Measurements from ENCODE around the gene GPRIN2. TPM values are rescaled to one million over a fixed set of nuclear protein-coding genes. Genes with fewer than 3 reads are reported as not detected.

The GPRIN2 gene
- polyA plus RNA-seq, 1 donor, result 10.3 TPM

DNA sequence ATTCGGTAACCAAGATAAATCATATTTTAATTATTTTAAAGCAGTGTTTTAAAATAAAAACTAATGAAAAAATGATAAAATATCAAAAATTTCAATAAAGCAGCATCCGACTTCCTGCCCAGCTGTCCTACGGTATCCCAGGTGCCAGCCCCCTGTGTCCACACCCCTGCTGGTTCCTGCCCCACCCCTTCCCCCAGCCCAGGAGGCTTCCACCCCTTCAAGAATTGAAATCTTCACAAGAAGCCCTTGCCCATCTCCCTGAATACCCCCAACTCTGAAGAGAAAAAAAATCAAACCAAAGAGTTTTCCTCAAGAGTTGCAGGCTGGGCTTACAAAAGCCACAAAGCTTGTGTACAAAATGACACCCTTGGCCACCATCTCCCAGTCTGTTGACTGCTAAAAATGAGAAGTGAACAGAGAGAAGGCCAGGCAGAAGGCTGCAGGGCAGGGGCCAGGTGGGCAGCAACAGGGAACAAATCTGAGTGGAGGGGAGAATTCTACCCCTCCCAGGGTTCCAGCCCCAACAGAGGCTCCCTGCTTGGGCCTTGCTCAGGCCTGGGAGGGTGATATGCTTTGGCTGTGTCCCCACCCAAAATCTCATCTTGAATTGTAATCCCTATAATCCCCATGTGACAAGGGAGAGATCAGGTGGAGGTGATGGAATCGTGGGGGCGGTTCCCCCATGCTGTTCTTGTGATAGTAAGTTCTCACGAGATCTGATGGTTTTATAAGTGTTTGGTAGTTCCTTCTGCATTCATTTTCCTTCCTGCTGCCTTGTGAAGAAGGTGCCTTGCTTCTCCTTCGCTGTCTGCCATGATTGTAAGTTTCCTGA, 14.5 kb downstream of the GPRIN2 start:
- whole genome bisulfite sequencing (ENCODE audit: insufficient coverage, low lambda C conversion rate), result 84% methylated on average over 5 of the region's 7 CpGs
- H3K27ac ChIP-seq (ENCODE audit: low read length), result no peak overlapping the region
- no peaks in the 10 kb centered on the region for H3K9me3 ChIP-seq (ENCODE audit: control insufficient read depth, low read depth, low read length)
- H3K4me1 ChIP-seq (ENCODE audit: control insufficient read depth, insufficient read depth, low read length), result peaks cover 22% of the 10 kb centered on the region
- H3K36me3 ChIP-seq (ENCODE audit: control insufficient read depth, insufficient read depth, low read length), result no peaks in the 10 kb centered on the region
- H3K4me3 ChIP-seq (ENCODE audit: low read length), result no peak overlapping the region
- no peaks in the 10 kb centered on the region for H3K27me3 ChIP-seq (ENCODE audit: control insufficient read depth, insufficient read depth, low read length)
- DNase-seq, result no peak

DNA sequence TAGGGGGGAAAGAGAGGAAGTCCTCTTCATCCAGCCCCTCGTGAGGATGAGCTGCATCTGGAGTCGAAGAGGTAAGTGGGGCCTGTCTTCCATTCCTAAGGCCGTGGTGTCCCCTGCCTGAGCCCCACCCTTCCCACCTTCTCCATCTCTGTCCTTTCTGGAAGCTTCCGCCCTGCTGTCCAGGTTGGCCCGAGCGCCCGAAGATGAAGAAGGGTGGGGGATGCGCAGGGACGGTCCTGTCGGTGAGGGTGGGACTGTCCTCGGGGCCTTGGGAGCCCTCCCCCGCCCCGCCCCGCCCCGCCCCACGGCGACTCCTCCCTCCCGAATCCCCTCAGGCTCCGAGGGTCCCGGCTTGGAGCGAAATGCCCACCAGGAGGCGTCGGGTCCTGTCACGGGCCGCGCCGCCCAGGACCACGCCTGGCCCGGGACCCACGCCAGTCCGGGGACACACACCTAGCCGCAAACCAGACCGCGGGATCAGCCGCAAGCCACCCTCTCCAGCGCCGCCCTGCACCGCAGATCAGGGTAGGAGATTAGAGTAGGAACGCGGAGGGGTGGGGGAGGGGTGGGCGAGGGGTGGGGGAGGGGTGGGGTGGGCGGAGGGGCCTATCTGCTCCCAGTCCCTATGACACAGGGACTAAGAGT, 15.3 kb downstream of the GPRIN2 start:
- H3K4me3 ChIP-seq (ENCODE audit: low read length), result peak overlapping the region; percentile 33
- no peaks in the 10 kb centered on the region for H3K9me3 ChIP-seq (ENCODE audit: control insufficient read depth, low read depth, low read length)
- H3K27ac ChIP-seq (ENCODE audit: low read length), result peak overlapping the region; percentile 79
- no peaks in the 10 kb centered on the region for H3K36me3 ChIP-seq (ENCODE audit: control insufficient read depth, insufficient read depth, low read length)
- H3K27me3 ChIP-seq (ENCODE audit: control insufficient read depth, insufficient read depth, low read length), result no peaks in the 10 kb centered on the region
- peaks cover 22% of the 10 kb centered on the region for H3K4me1 ChIP-seq (ENCODE audit: control insufficient read depth, insufficient read depth, low read length)
- peak in 1 of 2 donors; percentile 64 for DNase-seq
- no CpG with 5 or more reads among the region's 42 CpGs for WGBS (ENCODE audit: insufficient coverage, low lambda C conversion rate)

DNA sequence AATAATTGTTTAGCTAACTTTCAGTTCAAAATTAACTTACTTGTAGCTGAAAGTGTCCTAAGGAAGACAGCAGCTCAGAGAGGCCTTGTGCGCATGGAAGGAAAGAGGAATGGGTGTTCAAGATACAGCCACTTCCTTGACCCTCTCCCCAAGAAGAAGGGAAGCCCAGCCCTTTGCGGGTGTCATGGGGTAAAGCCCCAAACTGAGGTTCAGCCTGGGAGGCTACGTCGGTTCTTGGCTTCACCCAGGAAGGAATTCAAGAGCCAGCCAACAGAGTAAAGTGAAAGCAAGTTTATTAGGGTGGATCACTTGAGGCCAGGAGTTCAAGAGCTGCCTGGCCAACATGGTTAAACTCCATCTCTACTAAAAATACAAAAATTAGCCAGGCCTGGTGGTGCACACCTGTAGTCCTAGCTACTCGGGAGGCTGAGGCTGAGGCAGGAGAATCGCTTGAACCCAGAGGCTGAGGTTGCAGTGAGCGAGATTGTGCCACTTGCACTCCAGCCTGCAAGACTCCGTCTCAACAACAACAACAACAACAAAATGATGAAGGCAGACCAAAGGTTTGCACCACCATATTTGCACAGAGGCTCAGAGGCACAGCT, 15.9 kb downstream of the GPRIN2 start:
- Histone ChIP-seq H3K4me3 (ENCODE audit: low read length) (peak overlapping the region; percentile 33), H3K36me3 (ENCODE audit: control insufficient read depth, insufficient read depth, low read length) (no peaks in the 10 kb centered on the region), H3K9me3 (ENCODE audit: control insufficient read depth, low read depth, low read length) (no peaks in the 10 kb centered on the region), H3K27ac (ENCODE audit: low read length) (peak overlapping the region; percentile 79), H3K27me3 (ENCODE audit: control insufficient read depth, insufficient read depth, low read length) (no peaks in the 10 kb centered on the region), H3K4me1 (ENCODE audit: control insufficient read depth, insufficient read depth, low read length) (peaks cover 22% of the 10 kb centered on the region)
- 98% methylated on average over 7 of the region's 8 CpGs for WGBS (ENCODE audit: insufficient coverage, low lambda C conversion rate)
- no peak for DNase-seq

- H3K27ac ChIP-seq (ENCODE audit: low read length), result peak overlapping the region; percentile 79
- WGBS (ENCODE audit: insufficient coverage, low lambda C conversion rate), result 16% methylated on average over 8 of the region's 14 CpGs
Observed at GRCh38 chr10:46539596-46540411, 16.7 kb downstream of the GPRIN2 start.

DNA sequence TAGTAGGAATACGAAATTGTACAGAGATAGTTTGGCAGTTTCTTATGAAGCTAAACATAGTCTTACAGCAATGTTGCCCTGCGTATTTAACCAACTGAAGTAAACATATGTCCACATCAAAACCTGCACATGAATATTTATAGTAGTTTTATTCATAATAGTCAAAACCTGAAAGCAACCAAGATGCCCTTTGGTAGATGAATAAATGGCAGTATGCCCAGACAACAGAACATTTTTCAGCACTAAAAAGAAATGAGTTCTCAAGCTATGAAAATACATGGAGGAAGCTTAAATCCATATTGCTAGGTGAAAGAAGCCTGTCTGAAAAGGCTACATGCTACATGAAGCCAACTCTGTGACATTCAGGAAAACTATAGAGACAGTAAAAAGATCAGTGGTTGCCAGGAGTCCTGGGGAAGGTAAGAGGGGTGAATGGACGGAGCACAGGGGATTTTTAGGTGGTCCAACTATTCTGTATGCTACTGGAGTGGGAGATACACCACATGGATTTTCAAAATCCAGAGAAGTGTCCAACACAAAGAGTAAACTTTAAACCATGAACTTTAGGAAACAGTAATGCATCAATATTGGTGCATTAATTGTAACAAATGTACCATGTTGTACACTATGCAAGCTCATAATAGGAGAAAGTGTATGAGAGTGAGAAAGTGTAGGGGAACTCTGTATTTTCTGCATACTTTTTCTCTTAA, 17.6 kb downstream of the GPRIN2 start:
- H3K4me3 ChIP-seq (ENCODE audit: low read length), result no peak overlapping the region
- no peak for DNase-seq
- 94% methylated on average over 3 of the region's 3 CpGs for WGBS (ENCODE audit: insufficient coverage, low lambda C conversion rate)
- H3K4me1 ChIP-seq (ENCODE audit: control insufficient read depth, insufficient read depth, low read length), result peaks cover 22% of the 10 kb centered on the region
- H3K27ac ChIP-seq (ENCODE audit: low read length), result peak overlapping the region; percentile 79
- no peaks in the 10 kb centered on the region for H3K27me3 ChIP-seq (ENCODE audit: control insufficient read depth, insufficient read depth, low read length)
- no peaks in the 10 kb centered on the region for H3K36me3 ChIP-seq (ENCODE audit: control insufficient read depth, insufficient read depth, low read length)
- H3K9me3 ChIP-seq (ENCODE audit: control insufficient read depth, low read depth, low read length), result no peaks in the 10 kb centered on the region

More at GRCh38 chr10:46539596-46540411, 16.7 kb downstream of the GPRIN2 start:
- peaks cover 22% of the 10 kb centered on the region for H3K4me1 ChIP-seq (ENCODE audit: control insufficient read depth, insufficient read depth, low read length)
- DNase-seq, result peak; percentile 86 to 97
- no peaks in the 10 kb centered on the region for H3K36me3 ChIP-seq (ENCODE audit: control insufficient read depth, insufficient read depth, low read length)
- H3K27me3 ChIP-seq (ENCODE audit: control insufficient read depth, insufficient read depth, low read length), result no peaks in the 10 kb centered on the region
- no peaks in the 10 kb centered on the region for H3K9me3 ChIP-seq (ENCODE audit: control insufficient read depth, low read depth, low read length)
- no peak overlapping the region for H3K4me3 ChIP-seq (ENCODE audit: low read length)

- no peak for DNase-seq
Observed at GRCh38 chr10:46538155-46538554, 18.3 kb downstream of the GPRIN2 start.

GRCh38 chr10:46537309-46537708, 19.1 kb downstream of the GPRIN2 start:
- Histone ChIP-seq H3K36me3 (ENCODE audit: control insufficient read depth, insufficient read depth, low read length) (no peaks in the 10 kb centered on the region), H3K27me3 (ENCODE audit: control insufficient read depth, insufficient read depth, low read length) (no peaks in the 10 kb centered on the region), H3K27ac (ENCODE audit: low read length) (no peak overlapping the region), H3K9me3 (ENCODE audit: control insufficient read depth, low read depth, low read length) (no peaks in the 10 kb centered on the region), H3K4me3 (ENCODE audit: low read length) (no peak overlapping the region), H3K4me1 (ENCODE audit: control insufficient read depth, insufficient read depth, low read length) (peaks cover 22% of the 10 kb centered on the region)
- WGBS (ENCODE audit: insufficient coverage, low lambda C conversion rate), result 94% methylated on average over 2 of the region's 5 CpGs
- no peak for DNase-seq

More at GRCh38 chr10:46538155-46538554, 18.3 kb downstream of the GPRIN2 start:
- Histone ChIP-seq H3K27me3 (ENCODE audit: control insufficient read depth, insufficient read depth, low read length) (no peaks in the 10 kb centered on the region), H3K4me1 (ENCODE audit: control insufficient read depth, insufficient read depth, low read length) (peaks cover 22% of the 10 kb centered on the region), H3K27ac (ENCODE audit: low read length) (no peak overlapping the region), H3K4me3 (ENCODE audit: low read length) (no peak overlapping the region), H3K36me3 (ENCODE audit: control insufficient read depth, insufficient read depth, low read length) (no peaks in the 10 kb centered on the region), H3K9me3 (ENCODE audit: control insufficient read depth, low read depth, low read length) (no peaks in the 10 kb centered on the region)
- WGBS (ENCODE audit: insufficient coverage, low lambda C conversion rate), result 100% methylated on average over 5 of the region's 5 CpGs

GRCh38 chr10:46536781-46537180, 19.7 kb downstream of the GPRIN2 start:
- 80% methylated on average over 1 of the region's 5 CpGs for WGBS (ENCODE audit: insufficient coverage, low lambda C conversion rate)
- H3K27ac ChIP-seq (ENCODE audit: low read length), result no peak overlapping the region
- no peaks in the 10 kb centered on the region for H3K27me3 ChIP-seq (ENCODE audit: control insufficient read depth, insufficient read depth, low read length)
- no peak overlapping the region for H3K4me3 ChIP-seq (ENCODE audit: low read length)
- H3K4me1 ChIP-seq (ENCODE audit: control insufficient read depth, insufficient read depth, low read length), result peaks cover 22% of the 10 kb centered on the region
- no peak for DNase-seq
- no peaks in the 10 kb centered on the region for H3K9me3 ChIP-seq (ENCODE audit: control insufficient read depth, low read depth, low read length)
- H3K36me3 ChIP-seq (ENCODE audit: control insufficient read depth, insufficient read depth, low read length), result no peaks in the 10 kb centered on the region

- H3K27me3 ChIP-seq (ENCODE audit: control insufficient read depth, insufficient read depth, low read length), result no peaks in the 10 kb centered on the region
- H3K36me3 ChIP-seq (ENCODE audit: control insufficient read depth, insufficient read depth, low read length), result no peaks in the 10 kb centered on the region
- peaks cover 22% of the 10 kb centered on the region for H3K4me1 ChIP-seq (ENCODE audit: control insufficient read depth, insufficient read depth, low read length)
- H3K4me3 ChIP-seq (ENCODE audit: low read length), result no peak overlapping the region
- no peaks in the 10 kb centered on the region for H3K9me3 ChIP-seq (ENCODE audit: control insufficient read depth, low read depth, low read length)
- no peak overlapping the region for H3K27ac ChIP-seq (ENCODE audit: low read length)
- WGBS (ENCODE audit: insufficient coverage, low lambda C conversion rate), result no CpG with 5 or more reads among the region's 6 CpGs
- DNase-seq, result no peak
Observed at GRCh38 chr10:46536171-46536570, 20.3 kb downstream of the GPRIN2 start.
